ENCODE measurements around the gene SUPT3H. TPM values are rescaled to one million over a fixed set of nuclear protein-coding genes. Genes with fewer than 3 reads are reported as not detected.

The SUPT3H gene
- total and polyA plus RNA-seq, 12 donors, result 10.0 to 56.2 (median 16.6) TPM

DNA sequence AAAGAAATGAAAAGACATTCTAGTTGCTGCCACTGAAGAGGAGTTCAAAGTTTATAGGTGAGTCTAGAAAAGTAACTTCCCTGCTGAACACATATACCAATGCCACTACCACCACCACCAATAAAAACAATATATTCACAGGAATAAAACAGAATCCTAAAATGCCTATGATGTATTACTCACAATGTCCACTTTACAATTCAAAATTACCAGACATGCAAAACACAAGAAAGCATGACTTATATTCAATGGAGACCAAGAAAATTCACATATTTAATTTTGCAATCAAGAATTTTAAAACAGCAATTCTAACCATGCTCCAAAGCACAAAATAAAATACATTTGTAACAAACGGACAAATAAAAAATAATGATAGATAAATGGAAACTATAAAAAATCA lies 434.9 kb downstream of the SUPT3H start:
- no peaks in the 10 kb centered on the region for H3K36me3 ChIP-seq (replicated peaks in 1 of 2)
- H3K4me1 ChIP-seq (replicated peaks in 1 of 2), result no peaks in the 10 kb centered on the region
- DNase-seq, result no peak
- H3K27me3 ChIP-seq, result no peaks in the 10 kb centered on the region
- no peak overlapping the region for H3K27ac ChIP-seq
- 91 to 97% (median 93%) methylated on average over 1 of the region's 1 CpG for WGBS, 4 donors
- H3K4me3 ChIP-seq, result no peak overlapping the region
- no peak for TF ChIP-seq POLR2A (IDR thresholded peaks at IDR 0.05)
- TF ChIP-seq, protein P1, sequence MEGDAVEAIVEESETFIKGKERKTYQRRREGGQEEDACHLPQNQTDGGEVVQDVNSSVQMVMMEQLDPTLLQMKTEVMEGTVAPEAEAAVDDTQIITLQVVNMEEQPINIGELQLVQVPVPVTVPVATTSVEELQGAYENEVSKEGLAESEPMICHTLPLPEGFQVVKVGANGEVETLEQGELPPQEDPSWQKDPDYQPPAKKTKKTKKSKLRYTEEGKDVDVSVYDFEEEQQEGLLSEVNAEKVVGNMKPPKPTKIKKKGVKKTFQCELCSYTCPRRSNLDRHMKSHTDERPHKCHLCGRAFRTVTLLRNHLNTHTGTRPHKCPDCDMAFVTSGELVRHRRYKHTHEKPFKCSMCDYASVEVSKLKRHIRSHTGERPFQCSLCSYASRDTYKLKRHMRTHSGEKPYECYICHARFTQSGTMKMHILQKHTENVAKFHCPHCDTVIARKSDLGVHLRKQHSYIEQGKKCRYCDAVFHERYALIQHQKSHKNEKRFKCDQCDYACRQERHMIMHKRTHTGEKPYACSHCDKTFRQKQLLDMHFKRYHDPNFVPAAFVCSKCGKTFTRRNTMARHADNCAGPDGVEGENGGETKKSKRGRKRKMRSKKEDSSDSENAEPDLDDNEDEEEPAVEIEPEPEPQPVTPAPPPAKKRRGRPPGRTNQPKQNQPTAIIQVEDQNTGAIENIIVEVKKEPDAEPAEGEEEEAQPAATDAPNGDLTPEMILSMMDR (IDR thresholded peaks at IDR 0.05), result no peak
- intact Hi-C loops (cut with DNase I), result no loop called here
- no peaks in the 10 kb centered on the region for H3K9me3 ChIP-seq (replicated peaks in 1 of 3)

DNA sequence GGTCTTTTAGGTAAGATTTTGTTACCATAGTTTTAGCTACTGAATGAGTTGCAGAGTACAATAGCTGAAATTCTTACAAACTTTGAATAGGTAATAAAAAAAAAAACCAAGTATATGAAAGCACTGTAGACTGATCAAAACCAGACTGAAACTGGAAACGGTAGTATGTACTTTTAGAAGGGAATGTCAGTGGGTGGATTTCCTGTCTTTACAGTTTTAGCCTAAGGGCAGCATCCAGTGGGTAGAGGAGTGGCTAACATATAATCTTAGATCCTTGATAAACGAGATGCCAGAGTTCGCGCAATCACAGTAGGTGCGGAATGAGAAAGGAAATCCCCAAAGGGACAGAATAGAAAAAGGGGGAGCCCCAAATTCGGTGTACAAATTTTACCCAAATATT lies 435.5 kb downstream of the SUPT3H start:
- whole genome bisulfite sequencing, 4 donors, result 87 to 95% (median 92%) methylated on average over 6 of the region's 6 CpGs
- Histone ChIP-seq H3K36me3 (replicated peaks in 1 of 2) (no peaks in the 10 kb centered on the region), H3K27me3 (no peaks in the 10 kb centered on the region), H3K4me1 (replicated peaks in 1 of 2) (no peaks in the 10 kb centered on the region), H3K27ac (no peak overlapping the region), H3K9me3 (replicated peaks in 1 of 3) (no peaks in the 10 kb centered on the region), H3K4me3 (no peak overlapping the region)
- no peak for DNase-seq
- intact Hi-C loops (cut with DNase I), result no loop called here
- no peak for TF ChIP-seq POLR2A (IDR thresholded peaks at IDR 0.05)
- TF ChIP-seq, protein P1 (IDR thresholded peaks at IDR 0.05), result no peak

DNA sequence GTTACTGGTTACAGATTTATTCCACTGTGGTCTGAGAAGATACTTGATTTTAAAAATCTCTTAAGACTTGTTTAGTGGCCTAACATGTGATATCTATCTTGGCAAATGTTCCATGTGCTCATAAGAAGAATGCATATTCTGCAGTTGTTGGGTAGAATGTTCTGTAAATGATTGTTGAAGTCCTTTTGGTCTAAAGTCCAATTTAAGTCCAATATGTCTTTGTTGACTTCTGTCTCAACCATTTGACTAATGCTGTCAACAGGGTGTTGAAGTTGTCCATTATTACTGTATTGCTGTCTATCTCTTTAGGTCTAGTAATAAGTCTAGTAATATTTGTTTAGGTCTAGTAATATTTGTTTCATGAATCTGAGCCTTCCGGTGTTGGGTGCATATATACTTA lies 437.4 kb downstream of the SUPT3H start:
- no peak for DNase-seq
- intact Hi-C loops (cut with DNase I), result no loop called here
- Histone ChIP-seq H3K4me1 (replicated peaks in 1 of 2) (no peaks in the 10 kb centered on the region), H3K36me3 (replicated peaks in 1 of 2) (no peaks in the 10 kb centered on the region), H3K27me3 (no peaks in the 10 kb centered on the region), H3K4me3 (no peak overlapping the region), H3K9me3 (replicated peaks in 1 of 3) (no peaks in the 10 kb centered on the region), H3K27ac (no peak overlapping the region)
- TF ChIP-seq, protein P1 (IDR thresholded peaks at IDR 0.05), result no peak
- TF ChIP-seq POLR2A (IDR thresholded peaks at IDR 0.05), result no peak
- WGBS, 4 donors, result 94 to 100% (median 99%) methylated on average over 1 of the region's 1 CpG

DNA sequence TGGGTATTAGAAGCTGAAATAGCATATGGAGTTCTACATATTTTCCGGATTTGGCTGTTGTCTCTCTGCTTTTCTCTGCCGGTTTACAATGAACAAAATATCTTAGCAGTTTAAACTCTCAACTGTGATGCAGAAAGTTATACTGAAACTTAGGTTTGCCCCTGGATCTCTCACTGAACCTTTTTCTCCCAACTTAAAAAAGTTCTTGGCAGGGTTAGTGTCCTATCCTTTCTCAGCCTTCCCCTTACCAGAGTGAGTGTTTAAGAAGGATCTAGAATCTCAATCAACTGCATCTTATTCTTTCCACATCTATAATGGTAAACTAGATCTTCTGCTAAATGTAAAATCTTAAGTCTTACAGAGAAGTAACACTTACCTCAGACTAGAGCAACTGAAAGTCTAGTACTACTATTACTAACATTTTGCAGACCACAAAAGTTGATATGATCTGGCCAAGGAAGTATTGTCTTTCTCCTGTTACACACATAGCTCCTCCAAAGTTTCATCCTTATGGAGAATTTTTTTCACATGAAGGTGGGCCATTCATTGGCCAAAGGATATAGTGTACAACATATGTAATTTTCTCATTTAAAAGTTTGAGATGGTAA lies 441.9 kb downstream of the SUPT3H start:
- H3K4me3 ChIP-seq, result no peak overlapping the region
- TF ChIP-seq, protein P1 (IDR thresholded peaks at IDR 0.05), result no peak
- TF ChIP-seq POLR2A (IDR thresholded peaks at IDR 0.05), result no peak
- H3K27ac ChIP-seq, result no peak overlapping the region
- no peaks in the 10 kb centered on the region for H3K4me1 ChIP-seq (replicated peaks in 1 of 2)
- intact Hi-C loops (cut with DNase I), result no loop called here
- DNase-seq, result no peak
- no peaks in the 10 kb centered on the region for H3K36me3 ChIP-seq (replicated peaks in 1 of 2)
- H3K9me3 ChIP-seq (replicated peaks in 1 of 3), result no peaks in the 10 kb centered on the region
- 81 to 94% (median 85%) methylated on average over 2 of the region's 2 CpGs for WGBS, 4 donors
- no peaks in the 10 kb centered on the region for H3K27me3 ChIP-seq
